ENCODE results near the gene NBPF15.
A peak's percentile ranks its signal among the peaks of the same experiment; 100 is the strongest.
"Not testable (repeated sequence)": the region's sequence is repeated elsewhere in the genome, so short reads cannot be mapped to it uniquely, and the experiment has no call there.

Gene NBPF15

GRCh38 chr1:144461136-144461759 lies at the start of gene NBPF15:
TSS of gene NBPF15 (minus strand) at chr1:144461669. CDS start at chr1:144440003, 21,666 bp downstream.
- DNase-seq, result peak; percentile 19

GRCh38 chr1:144496429-144496828 lies 35.0 kb upstream of the NBPF15 start:
- not testable (repeated sequence) for DNase-seq

GRCh38 chr1:144494130-144494529 lies 32.7 kb upstream of the NBPF15 start:
- not testable (repeated sequence) for DNase-seq

GRCh38 chr1:144490394-144490793 lies 28.9 kb upstream of the NBPF15 start:
- DNase-seq, result not testable (repeated sequence)

- DNase-seq, result not testable (repeated sequence)
These were observed 25.5 kb upstream of the NBPF15 start for GRCh38 chr1:144487002-144487401.

- DNase-seq, result not testable (repeated sequence)
These were observed 23.9 kb upstream of the NBPF15 start for GRCh38 chr1:144485048-144485993.

- DNase-seq, result not testable (repeated sequence)
These were observed 12.4 kb upstream of the NBPF15 start for GRCh38 chr1:144473897-144474296.

GRCh38 chr1:144471434-144471833 lies 10.0 kb upstream of the NBPF15 start:
- DNase-seq, result not testable (repeated sequence)

GRCh38 chr1:144461778-144462177 lies 309 bp upstream of the NBPF15 start:
- not testable (repeated sequence) for DNase-seq

- not testable (repeated sequence) for DNase-seq
These were observed 783 bp downstream of the NBPF15 start for GRCh38 chr1:144460686-144461085.

- not testable (repeated sequence) for DNase-seq
These were observed 19.1 kb downstream of the NBPF15 start for GRCh38 chr1:144442402-144442801.

- DNase-seq, result not testable (repeated sequence)
These were observed 21.7 kb downstream of the NBPF15 start for GRCh38 chr1:144439737-144440136.

GRCh38 chr1:144418891-144419694 lies 42.4 kb downstream of the NBPF15 start:
- DNase-seq, result peak; percentile 48

- not testable (repeated sequence) for DNase-seq
These were observed 47.9 kb downstream of the NBPF15 start for GRCh38 chr1:144413404-144414118.

GRCh38 chr1:144412491-144413403 lies 48.7 kb downstream of the NBPF15 start:
- DNase-seq, result peak; percentile 94

GRCh38 chr1:144412068-144412471 lies 49.4 kb downstream of the NBPF15 start:
- peak; percentile 87 for DNase-seq

- not testable (repeated sequence) for DNase-seq
These were observed 58.7 kb downstream of the NBPF15 start for GRCh38 chr1:144402807-144403206.

GRCh38 chr1:144371651-144372050 lies 89.8 kb downstream of the NBPF15 start:
- not testable (repeated sequence) for DNase-seq

Measured in DMS153 (cell line).